Testis (tissue), 2 donors: ENCODE measurements around the gene RIC1.

ENCODE experiments used
- POLR2A ChIP-seq: fragments of 450-650 bp; IDR thresholded peaks from one replicate; pipeline ENCODE4 v1.6.1; 2017; ENCODE audit warnings: antibody characterized with exemption, mild to moderate bottlenecking, moderate library complexity
- TF ChIP-seq, protein P1 (sequence below), 3 experiments: fragments of 450-650 bp in 2 of 3; fragments of 200-600 bp in 1 of 3; sonication (generic) in 1 of 3; IDR thresholded peaks; one replicate each; pipeline ENCODE4 v1.5.1; 2016 to 2019; ENCODE audit warnings: antibody characterized with exemption in 3 of 3, mild to moderate bottlenecking in 2 of 3, moderate library complexity in 1 of 3

DNA sequence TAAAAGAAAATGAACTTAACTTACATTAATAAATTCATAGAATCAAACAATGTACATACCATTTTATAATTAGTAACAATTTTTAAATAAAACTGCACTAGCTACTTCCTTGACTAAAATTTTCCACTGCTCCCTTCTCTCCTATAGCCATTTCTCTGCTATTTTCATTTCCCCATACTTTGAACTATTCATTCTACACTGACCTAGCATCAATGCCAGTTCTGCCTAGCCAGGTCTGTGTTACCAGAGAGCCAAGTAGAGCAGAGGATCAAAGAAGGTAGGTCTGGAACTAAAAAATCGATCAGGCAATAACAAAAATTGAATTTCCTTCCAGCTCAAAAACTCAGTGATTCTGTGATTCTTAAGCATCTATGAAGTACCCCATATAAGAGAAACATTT lies 119.5 kb downstream of the RIC1 start:
- TF ChIP-seq POLR2A, result no peak
- TF ChIP-seq, protein P1, sequence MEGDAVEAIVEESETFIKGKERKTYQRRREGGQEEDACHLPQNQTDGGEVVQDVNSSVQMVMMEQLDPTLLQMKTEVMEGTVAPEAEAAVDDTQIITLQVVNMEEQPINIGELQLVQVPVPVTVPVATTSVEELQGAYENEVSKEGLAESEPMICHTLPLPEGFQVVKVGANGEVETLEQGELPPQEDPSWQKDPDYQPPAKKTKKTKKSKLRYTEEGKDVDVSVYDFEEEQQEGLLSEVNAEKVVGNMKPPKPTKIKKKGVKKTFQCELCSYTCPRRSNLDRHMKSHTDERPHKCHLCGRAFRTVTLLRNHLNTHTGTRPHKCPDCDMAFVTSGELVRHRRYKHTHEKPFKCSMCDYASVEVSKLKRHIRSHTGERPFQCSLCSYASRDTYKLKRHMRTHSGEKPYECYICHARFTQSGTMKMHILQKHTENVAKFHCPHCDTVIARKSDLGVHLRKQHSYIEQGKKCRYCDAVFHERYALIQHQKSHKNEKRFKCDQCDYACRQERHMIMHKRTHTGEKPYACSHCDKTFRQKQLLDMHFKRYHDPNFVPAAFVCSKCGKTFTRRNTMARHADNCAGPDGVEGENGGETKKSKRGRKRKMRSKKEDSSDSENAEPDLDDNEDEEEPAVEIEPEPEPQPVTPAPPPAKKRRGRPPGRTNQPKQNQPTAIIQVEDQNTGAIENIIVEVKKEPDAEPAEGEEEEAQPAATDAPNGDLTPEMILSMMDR (IDR thresholded peaks at IDR 0.05), result no peak
